Stomach (tissue), 9 donors: Measurements from ENCODE around the gene STAM2. TPM values are rescaled to one million over a fixed set of nuclear protein-coding genes. Genes with fewer than 3 reads are reported as not detected.

Experiments
- DNase-seq, 2 donors: peaks; one replicate each; pipeline versions ENCODE4 v3.0.0 to v3.0.0-alpha.2; 2013 to 2019
- H3K27ac ChIP-seq, 5 donors: fragments of 200-600 bp in 4 of 5; sonication (generic) in 4 of 5; one replicate each; pipeline ENCODE4 v1.5.1; 2013 to 2019; ENCODE audit warnings: mild to moderate bottlenecking in 1 of 5, moderate library complexity in 1 of 5
- H3K27me3 ChIP-seq, 3 donors: fragments of 200-600 bp; sonication (generic); one replicate each; pipeline ENCODE4 v1.5.1; 2017 to 2019; ENCODE audit warnings: mixed run types in 1 of 3
- H3K36me3 ChIP-seq, 4 donors: fragments of 200-600 bp; sonication (generic); 1 replicate in 3 of 4; 2 replicates in 1 of 4; pipeline ENCODE4 v1.5.1; 2016 to 2019
- H3K4me1 ChIP-seq, 4 donors: fragments of 200-600 bp; sonication (generic); one replicate each; pipeline ENCODE4 v1.5.1; 2016 to 2019
- H3K4me3 ChIP-seq, 4 donors: fragments of 200-600 bp; sonication (generic) in 3 of 4; one replicate each; pipeline ENCODE4 v1.5.1; 2016 to 2019; ENCODE audit warnings: mild to moderate bottlenecking in 1 of 4
- H3K9me3 ChIP-seq, 4 donors: fragments of 200-600 bp; sonication (generic); one replicate each; pipeline ENCODE4 v1.5.1; 2016 to 2019
- CTCF ChIP-seq, 7 experiments: fragments of 450-650 bp in 4 of 7; fragments of 200-600 bp in 3 of 7; sonication (generic) in 3 of 7; IDR thresholded peaks; one replicate each; pipeline ENCODE4 v1.5.1; 2016 to 2019; ENCODE audit warnings: antibody characterized with exemption in 7 of 7, control low read depth in 2 of 7, mild to moderate bottlenecking in 1 of 7
- EP300 ChIP-seq: sonication (generic); formaldehyde crosslinking; IDR thresholded peaks from one replicate; pipeline ENCODE4 v1.6.1; 2017; ENCODE audit warnings: antibody characterized with exemption
- POLR2A ChIP-seq, 4 donors: fragments of 450-650 bp; IDR thresholded peaks; one replicate each; pipeline ENCODE4 v1.6.1; 2016; ENCODE audit warnings: antibody characterized with exemption in 4 of 4, control low read depth in 2 of 4, mild to moderate bottlenecking in 1 of 4, moderate library complexity in 1 of 4
- POLR2AphosphoS5 ChIP-seq, 3 donors: sonication (generic); formaldehyde crosslinking; IDR thresholded peaks; one replicate each; pipeline ENCODE4 v1.6.1; 2016; ENCODE audit warnings: antibody characterized with exemption in 3 of 3
- WGBS, 5 donors: extraction: QIAGEN DNeasy Blood & Tissue Kit in 3 of 5; methylation state at CpG; one replicate each; pipeline versions ENCODE4 v1.1.5 to v1.1.7; 2013 to 2018; 5-methylcytosine and 5-hydroxymethylcytosine counted together
- intact Hi-C: fragments of 100-400 bp; cut with DNase I; formaldehyde crosslinking; loops from one replicate; pipeline ENCODE4 v1.15.1; 2023; ENCODE audit warnings: low total_unique reads
- polyA plus RNA-seq, 3 donors: library from polyadenylated mRNA; stranded (reverse); fragments of 200-250 nt; gene quantifications; one replicate each; pipeline ENCODE4 v1.2.3, GENCODE V29; 2013
- total RNA-seq, 5 donors: library from RNA; depleted of rRNA; stranded (reverse); fragments of >200 nt; gene quantifications; one replicate each; pipeline versions ENCODE4 v1.1.0 to v1.2.3, GENCODE V29; 2014 to 2016
- donor health status: healthy with polysubstance abuse.
- donor health status: Bipolar disorder and iron deficiency.
- donor health status: healthy.

Gene STAM2
- total and polyA plus RNA-seq, 8 donors: 4.9 to 55.3 (median 11.1) TPM

- Histone ChIP-seq H3K27me3 (no peaks in the 10 kb centered on the region), H3K9me3 (no peaks in the 10 kb centered on the region), H3K4me3 (no peak overlapping the region), H3K4me1 (no peaks in the 10 kb centered on the region), H3K36me3 (no peaks in the 10 kb centered on the region), H3K27ac (peak overlapping the region in 1 of 5 donors; percentile 13)
- intact Hi-C loops: no loop called here
- WGBS, 5 donors: 43 to 74% (median 53%) methylated on average over 6 of the region's 6 CpGs
- TF ChIP-seq POLR2AphosphoS5 (IDR thresholded peaks at IDR 0.05): no peak
- no peak for TF ChIP-seq EP300
- no peak for TF ChIP-seq CTCF (IDR thresholded peaks at IDR 0.05)
- TF ChIP-seq POLR2A (IDR thresholded peaks at IDR 0.05): no peak
- no peak for DNase-seq
These were observed 92.2 kb downstream of the STAM2 start for GRCh38 chr2:152083202-152083875.

DNA sequence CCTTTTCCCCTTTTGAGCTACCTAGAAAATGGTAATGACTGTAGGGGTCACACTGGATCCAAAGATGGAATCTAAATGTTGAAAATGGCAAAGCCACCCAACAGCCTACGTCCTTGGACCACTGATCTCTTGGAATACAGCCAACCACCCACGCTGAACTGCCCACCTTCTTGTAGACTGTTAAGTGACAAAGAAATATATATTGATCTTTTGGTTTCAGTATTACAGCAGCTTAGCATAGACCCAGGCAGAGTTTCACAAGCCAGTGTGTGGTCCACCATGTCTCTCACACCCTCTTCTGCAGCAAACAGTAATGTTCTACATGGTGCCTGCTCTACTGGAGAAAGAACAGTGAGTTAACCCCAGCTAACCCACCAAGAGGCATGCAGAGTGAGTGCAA is 96.9 kb downstream of the STAM2 start:
- Histone ChIP-seq H3K4me3 (no peak overlapping the region), H3K36me3 (no peaks in the 10 kb centered on the region), H3K4me1 (peaks cover 0 to 7% (median 0%) of the 10 kb centered on the region in 4 donors), H3K9me3 (no peaks in the 10 kb centered on the region), H3K27ac (no peak overlapping the region), H3K27me3 (no peaks in the 10 kb centered on the region)
- DNase-seq: no peak
- WGBS, 5 donors: 73 to 80% (median 78%) methylated on average over 2 of the region's 2 CpGs
- intact Hi-C loops: no loop called here
- TF ChIP-seq CTCF (IDR thresholded peaks at IDR 0.05): no peak
- no peak for TF ChIP-seq POLR2AphosphoS5 (IDR thresholded peaks at IDR 0.05)
- TF ChIP-seq POLR2A (IDR thresholded peaks at IDR 0.05): no peak
- no peak for TF ChIP-seq EP300

GRCh38 chr2:152078023-152078422 is 97.5 kb downstream of the STAM2 start:
- H3K4me1 ChIP-seq: peaks cover 0 to 7% (median 0%) of the 10 kb centered on the region in 4 donors
- DNase-seq: no peak
- TF ChIP-seq POLR2AphosphoS5 (IDR thresholded peaks at IDR 0.05) (no peak), POLR2A (IDR thresholded peaks at IDR 0.05) (no peak), EP300 (no peak), CTCF (IDR thresholded peaks at IDR 0.05) (no peak)
- H3K27me3 ChIP-seq: no peaks in the 10 kb centered on the region
- no peaks in the 10 kb centered on the region for H3K9me3 ChIP-seq
- no peak overlapping the region for H3K4me3 ChIP-seq
- H3K27ac ChIP-seq: no peak overlapping the region
- WGBS, 5 donors: 89 to 99% (median 98%) methylated on average over 9 of the region's 9 CpGs
- intact Hi-C loops: no loop called here
- no peaks in the 10 kb centered on the region for H3K36me3 ChIP-seq

GRCh38 chr2:152075461-152076050 is 100.0 kb downstream of the STAM2 start:
- Histone ChIP-seq H3K27ac (no peak overlapping the region), H3K4me3 (no peak overlapping the region), H3K9me3 (no peaks in the 10 kb centered on the region), H3K4me1 (peaks cover 0 to 7% (median 0%) of the 10 kb centered on the region in 4 donors), H3K27me3 (no peaks in the 10 kb centered on the region), H3K36me3 (no peaks in the 10 kb centered on the region)
- 25 to 50% (median 40%) methylated on average over 3 to 4 of the region's 4 CpGs for WGBS, 5 donors
- intact Hi-C loops: no loop called here
- TF ChIP-seq POLR2A (IDR thresholded peaks at IDR 0.05) (no peak), POLR2AphosphoS5 (IDR thresholded peaks at IDR 0.05) (no peak), EP300 (no peak), CTCF (IDR thresholded peaks at IDR 0.05) (no peak)
- DNase-seq: peak in 1 of 2 donors; percentile 51
